HepG2 (cell line): ENCODE data around the gene ENDOG. TPM values are rescaled to one million over a fixed set of nuclear protein-coding genes. Genes with fewer than 3 reads are reported as not detected.

Experiments used
- ATF2 ChIP-seq: sonication (generic); formaldehyde crosslinking; IDR thresholded peaks from 2 replicates; pipeline ENCODE4 v1.4.0; 2020; ENCODE audit warnings: missing genetic modification reagents
- ATF7-NPFF ChIP-seq: sonication (generic); formaldehyde crosslinking; IDR thresholded peaks from 2 replicates; pipeline ENCODE4 v1.8.1; 2023; ENCODE audit warnings: mild to moderate bottlenecking, low read depth, missing genetic modification reagents, moderate library complexity
- E2F1 ChIP-seq: sonication (generic); formaldehyde crosslinking; IDR thresholded peaks from 2 replicates; pipeline ENCODE4 v1.5.0; 2020; ENCODE audit warnings: missing genetic modification reagents
- EHMT2 ChIP-seq: fragments of 200-600 bp; sonication (generic); IDR thresholded peaks from 2 replicates; pipeline ENCODE4 v1.7.0; 2017; ENCODE audit warnings: antibody characterized with exemption, low read depth, low read length, borderline replicate concordance
- GABPA ChIP-seq, 2 experiments: IDR thresholded peaks; 2 replicates each; pipeline ENCODE4 v1.6.1; 2011 to 2016; ENCODE audit warnings: low read depth in 2 of 2, low read length in 1 of 2, missing biosample characterization in 1 of 2, missing genetic modification characterization in 1 of 2
- HNRNPL ChIP-seq: fragments of 200-400 bp; formaldehyde crosslinking; IDR thresholded peaks from 2 replicates; pipeline ENCODE4 v1.6.1; 2017; ENCODE audit warnings: mild to moderate bottlenecking, low read depth, low read length
- HOMEZ ChIP-seq: IDR thresholded peaks from 2 replicates; pipeline ENCODE4 v1.6.1; 2016; ENCODE audit warnings: low read depth
- IRX3 ChIP-seq: sonication (generic); formaldehyde crosslinking; IDR thresholded peaks from 2 replicates; pipeline ENCODE4 v1.8.1; 2023; ENCODE audit warnings: mild to moderate bottlenecking, low read depth, missing genetic modification reagents, borderline replicate concordance
- MAX ChIP-seq: IDR thresholded peaks from 2 replicates; pipeline ENCODE4 v1.6.1; 2012; ENCODE audit warnings: inconsistent platforms
- MAZ ChIP-seq, 2 experiments: sonication (generic) in 1 of 2; formaldehyde crosslinking in 1 of 2; IDR thresholded peaks; 2 replicates each; pipeline versions ENCODE4 v1.5.0 to v1.6.1; 2012 to 2020; ENCODE audit warnings: low read depth in 2 of 2, mild to moderate bottlenecking in 2 of 2, borderline replicate concordance in 1 of 2, improper control_type of control experiment in 1 of 2, low read length in 1 of 2, missing genetic modification reagents in 1 of 2, moderate library complexity in 1 of 2
- MNT ChIP-seq: fragments of 450-650 bp; IDR thresholded peaks from 2 replicates; pipeline ENCODE4 v1.6.1; 2016
- MXD1 ChIP-seq: sonication (generic); formaldehyde crosslinking; IDR thresholded peaks from 2 replicates; pipeline ENCODE4 v1.4.0; 2020; ENCODE audit warnings: mild to moderate bottlenecking, missing genetic modification reagents
- MYC ChIP-seq: sonication (generic); formaldehyde crosslinking; IDR thresholded peaks from 2 replicates; pipeline ENCODE4 v1.9.0; 2021; ENCODE audit warnings: missing genetic modification reagents, borderline replicate concordance
- REL ChIP-seq: sonication (generic); formaldehyde crosslinking; conservative IDR thresholded peaks from 2 replicates; pipeline ENCODE4 v1.8.0; 2022; ENCODE audit warnings: mild to moderate bottlenecking, missing genetic modification reagents, moderate library complexity
- SALL1 ChIP-seq: sonication (generic); formaldehyde crosslinking; IDR thresholded peaks from 2 replicates; pipeline ENCODE4 v1.8.0; 2022; ENCODE audit warnings: mild to moderate bottlenecking, missing genetic modification reagents
- STAG1 ChIP-seq: sonication (generic); formaldehyde crosslinking; IDR thresholded peaks from 2 replicates; pipeline ENCODE4 v1.4.0; 2020; ENCODE audit warnings: missing genetic modification reagents
- TARDBP ChIP-seq: sonication (generic); formaldehyde crosslinking; IDR thresholded peaks from 2 replicates; pipeline ENCODE4 v1.8.0; 2022; ENCODE audit warnings: mild to moderate bottlenecking, missing genetic modification reagents
- ZNF326 ChIP-seq: sonication (generic); formaldehyde crosslinking; IDR thresholded peaks from 2 replicates; pipeline ENCODE4 v1.4.0; 2020; ENCODE audit warnings: missing genetic modification reagents, borderline replicate concordance
- ZNF605 ChIP-seq: sonication (generic); formaldehyde crosslinking; IDR thresholded peaks from 2 replicates; pipeline ENCODE4 v1.8.0; 2022; ENCODE audit warnings: mild to moderate bottlenecking, missing genetic modification reagents
- polyA plus RNA-seq, 8 experiments: library from polyadenylated mRNA; depleted of rRNA in 3 of 8; stranded (reverse) in 7 of 8; unstranded in 1 of 8; fragments of >200 nt; fragmentation: Illumina TruSeq in 4 of 8; extraction: Trizol in 4 of 8; gene quantifications; 2 replicates each; pipeline versions ENCODE4 v1.2.1 to v1.2.3, GENCODE V29; 2011 to 2016; ENCODE audit warnings: low read depth in 4 of 8, missing spikeins in 1 of 8, mixed read lengths in 1 of 8; ENCODE audit not compliant: insufficient read depth in 1 of 8
- total RNA-seq, 5 experiments: library from RNA; depleted of rRNA; stranded (reverse); fragments of >200 nt; fragmentation: Illumina TruSeq; extraction: Trizol; gene quantifications; 2 replicates each; pipeline ENCODE4 v1.2.3, GENCODE V29; 2016; ENCODE audit warnings: low read depth in 1 of 5

Gene ENDOG
- total and polyA plus RNA-seq, 2 of the 13 experiments (the other 11 are each of a cell fraction or from before 2014, with no cell fraction given), result 26.3 to 28.8 TPM

- TF ChIP-seq MYC (CRISPR knock-in tag) (peak; percentile 90), ZNF605 (CRISPR knock-in tag) (peak; percentile 39; the same call in 1 of the 2 replicates), MAX (peak; percentile 95; the same call in 1 of the 2 replicates), ATF2 (CRISPR knock-in tag) (peak; percentile 45; the same call in 1 of the 2 replicates), REL (CRISPR knock-in tag) (0 out of 2 replicates have a peak, but pooled peaks have one; percentile 62), SALL1 (CRISPR knock-in tag) (peak; percentile 58), ZNF326 (CRISPR knock-in tag) (0 out of 2 replicates have a peak, but pooled peaks have one; percentile 26), MXD1 (CRISPR knock-in tag) (peak; percentile 93; the same call in 1 of the 2 replicates), MNT (peak; percentile 41), HOMEZ (peak; percentile 11; the same call in 1 of the 2 replicates), STAG1 (CRISPR knock-in tag) (peak; percentile 4; the same call in 1 of the 2 replicates), IRX3 (no peak), MAZ (IDR thresholded peaks at IDR 0.05; ENCODE audit: borderline replicate concordance, low read depth, low read length) (no peak; the same call in 1 of the 2 replicates), MAZ (CRISPR knock-in tag; IDR thresholded peaks at IDR 0.05; ENCODE audit: low read depth) (peak; percentile 26), EHMT2 (no peak), GABPA (IDR thresholded peaks at IDR 0.05; ENCODE audit: low read depth, low read length) (peak; percentile 60), GABPA (CRISPR knock-in tag; IDR thresholded peaks at IDR 0.05; ENCODE audit: low read depth) (peak; percentile 85), E2F1 (CRISPR knock-in tag) (peak; percentile 73), ATF7-NPFF (CRISPR knock-in tag) (peak; percentile 86), HNRNPL (peak; percentile 84), TARDBP (CRISPR knock-in tag) (0 out of 2 replicates have a peak, but pooled peaks have one; percentile 30)
These were observed 11.4 kb downstream of the ENDOG start, which contains the start of gene SPOUT1 (continued) for GRCh38 chr9:128829477-128830251.
